ENCODE results near the gene CTBP1. TPM values are rescaled to one million over a fixed set of nuclear protein-coding genes. Genes with fewer than 3 reads are reported as not detected.
A peak's percentile ranks its signal among the peaks of the same experiment; 100 is the strongest.

CTBP1 gene
- total and polyA plus RNA-seq, 9 of the 15 experiments (the other 6 are each of a cell fraction or from before 2014, with no cell fraction given): 14.5 to 162 (median 68.2) TPM

- TF ChIP-seq GATA2 (CRISPR knock-in tag; IDR thresholded peaks at IDR 0.05): no peak
- TF ChIP-seq SMARCC2 (IDR thresholded peaks at IDR 0.05; ENCODE audit: low read depth): no peak
- peak; percentile 14 for TF ChIP-seq FIP1L1 (IDR thresholded peaks at IDR 0.05; ENCODE audit: low read depth, low read length, poor library complexity, severe bottlenecking)
- TF ChIP-seq HIVEP1 (CRISPR knock-in tag; IDR thresholded peaks at IDR 0.05): no peak
- no peak for TF ChIP-seq BRCA1 (IDR thresholded peaks at IDR 0.05)
- no peak for TF ChIP-seq BRCA1 (CRISPR knock-in tag; IDR thresholded peaks at IDR 0.05)
- no peak for TF ChIP-seq MEIS2 (IDR thresholded peaks at IDR 0.05; ENCODE audit: partially characterized antibody)
- TF ChIP-seq THRAP3 (IDR thresholded peaks at IDR 0.05; ENCODE audit: borderline replicate concordance): peak; percentile 74; the same call in 1 of the 2 replicates
- no peak for TF ChIP-seq KDM4B (IDR thresholded peaks at IDR 0.05; ENCODE audit: borderline replicate concordance in 2 of 2, low read depth in 1 of 2)
- TF ChIP-seq MGA (IDR thresholded peaks at IDR 0.05): peak; percentile 68
- no peak for TF ChIP-seq USF2 (CRISPR knock-in tag; IDR thresholded peaks at IDR 0.05)
- no peak for TF ChIP-seq ZNF695 (CRISPR knock-in tag; IDR thresholded peaks at IDR 0.05)
- no peak for TF ChIP-seq FOXJ2 (tag; IDR thresholded peaks at IDR 0.05)
- TF ChIP-seq MBD2 (IDR thresholded peaks at IDR 0.05; ENCODE audit: borderline replicate concordance, low read depth): no peak
These were observed 999 bp upstream of the CTBP1 start (continued) for GRCh38 chr4:1249731-1250526.

All from K562 (cell line).